ENCODE data around the gene ELK4. TPM values are rescaled to one million over a fixed set of nuclear protein-coding genes. Genes with fewer than 3 reads are reported as not detected.
A peak's percentile ranks its signal among the peaks of the same experiment; 100 is the strongest.

The ELK4 gene, protein sequence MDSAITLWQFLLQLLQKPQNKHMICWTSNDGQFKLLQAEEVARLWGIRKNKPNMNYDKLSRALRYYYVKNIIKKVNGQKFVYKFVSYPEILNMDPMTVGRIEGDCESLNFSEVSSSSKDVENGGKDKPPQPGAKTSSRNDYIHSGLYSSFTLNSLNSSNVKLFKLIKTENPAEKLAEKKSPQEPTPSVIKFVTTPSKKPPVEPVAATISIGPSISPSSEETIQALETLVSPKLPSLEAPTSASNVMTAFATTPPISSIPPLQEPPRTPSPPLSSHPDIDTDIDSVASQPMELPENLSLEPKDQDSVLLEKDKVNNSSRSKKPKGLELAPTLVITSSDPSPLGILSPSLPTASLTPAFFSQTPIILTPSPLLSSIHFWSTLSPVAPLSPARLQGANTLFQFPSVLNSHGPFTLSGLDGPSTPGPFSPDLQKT
- 8.6 and 12.8 TPM in 2 replicates for total RNA-seq (2014; rRNA removed; shearing (Covaris generic))

GRCh38 chr1:205631768-205632668 lies at the start of gene ELK4:
Gene ELK4, minus strand, starts transcription at chr1:205632011. Its CDS starts 8,129 bp downstream, at chr1:205623882.
- peak; percentile 96 for DNase-seq (ENCODE audit: low spot score)

GRCh38 chr1:205681364-205681763 lies 49.6 kb upstream of the ELK4 start:
- no peak for DNase-seq (ENCODE audit: low spot score)

- DNase-seq (ENCODE audit: low spot score): no peak
Measured at GRCh38 chr1:205680073-205680851, 48.5 kb upstream of the ELK4 start, which contains the start of gene SLC45A3. Gene SLC45A3, minus strand, starts transcription at chr1:205680509. Its CDS starts 15,853 bp downstream, at chr1:205664656.

DNA sequence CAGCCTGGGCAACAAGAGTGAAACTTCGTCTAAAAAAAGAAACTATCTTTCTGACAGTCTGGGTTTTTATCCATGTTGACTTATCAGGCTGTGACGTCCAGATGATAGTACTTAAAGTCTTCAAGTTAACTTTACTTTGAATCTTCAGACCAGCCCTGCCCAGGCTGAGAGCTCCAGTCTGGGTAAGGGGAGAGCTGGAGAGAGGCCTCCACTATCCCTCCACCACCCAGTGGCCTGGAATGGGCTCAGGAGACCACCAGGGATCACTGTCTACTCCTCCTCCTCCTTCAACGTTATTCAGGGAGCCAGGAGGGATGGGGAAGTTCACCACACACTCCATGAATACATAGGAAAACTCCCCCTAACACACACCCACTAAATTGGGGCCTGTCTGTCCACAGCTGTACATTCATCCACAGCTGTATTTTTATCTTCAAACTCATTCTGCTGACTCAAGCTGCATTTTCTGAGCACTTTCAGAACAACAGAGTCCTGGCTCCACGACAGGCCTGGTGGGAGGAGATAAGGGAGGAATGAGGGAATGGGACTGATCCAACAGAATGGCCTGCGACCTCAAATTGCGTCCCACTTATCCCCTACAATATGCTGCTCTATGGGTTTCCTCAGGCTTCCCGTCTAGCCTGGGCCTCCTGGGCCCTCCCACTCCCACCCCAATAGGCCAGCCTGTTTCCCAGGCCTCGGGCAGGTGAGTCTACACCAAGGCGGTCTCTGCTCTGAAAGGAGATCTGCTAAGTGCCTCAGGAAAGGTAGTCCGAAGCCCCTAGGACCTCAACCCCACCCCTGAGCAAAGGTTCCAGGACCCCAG lies 46.7 kb upstream of the ELK4 start:
- no peak for DNase-seq (ENCODE audit: low spot score)

GRCh38 chr1:205677167-205677566 lies 45.4 kb upstream of the ELK4 start:
- DNase-seq (ENCODE audit: low spot score): no peak

- DNase-seq (ENCODE audit: low spot score): no peak
Measured at GRCh38 chr1:205676597-205676996, 44.8 kb upstream of the ELK4 start.

DNA sequence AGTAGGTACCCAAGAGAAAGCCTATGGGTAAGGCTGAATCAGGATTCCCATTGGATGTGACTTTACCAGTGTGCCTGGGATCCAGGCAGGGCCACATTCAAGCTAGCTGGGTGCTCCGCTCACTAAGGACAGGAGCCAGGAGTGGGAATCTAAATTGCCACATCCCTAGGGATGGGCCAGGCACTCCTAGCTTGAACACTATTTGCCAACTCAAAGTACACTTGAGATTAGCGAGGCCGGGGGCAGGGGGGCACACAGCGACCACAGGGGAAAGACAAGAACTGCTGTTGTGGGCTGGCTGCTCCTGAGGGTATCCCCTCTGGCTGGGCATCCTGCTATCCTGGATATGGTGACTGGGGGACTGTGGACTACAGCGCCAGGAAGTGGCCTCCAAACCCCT lies 44.2 kb upstream of the ELK4 start:
- DNase-seq (ENCODE audit: low spot score): no peak

DNA sequence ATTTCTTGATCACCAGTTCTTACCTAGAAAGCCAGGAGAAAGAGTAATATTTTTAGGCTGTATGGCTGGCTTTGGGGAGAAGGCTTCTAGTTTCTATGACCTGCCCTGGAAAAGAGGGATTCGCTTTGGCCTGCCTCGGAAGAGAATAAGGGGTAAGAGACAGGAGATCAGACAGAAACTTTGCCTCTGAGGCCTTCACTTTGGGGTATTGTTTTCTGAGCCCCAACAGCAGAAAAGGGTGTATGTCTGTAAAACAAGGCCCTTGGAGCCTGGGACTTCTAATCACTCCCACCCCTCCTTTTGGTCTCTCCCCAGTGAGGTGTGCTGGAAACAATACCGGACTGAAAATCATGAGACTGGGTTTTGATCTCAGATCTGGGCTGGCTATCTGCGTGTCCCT lies 43.4 kb upstream of the ELK4 start:
- DNase-seq (ENCODE audit: low spot score): no peak

GRCh38 chr1:205672970-205673369 lies 41.2 kb upstream of the ELK4 start:
- no peak for DNase-seq (ENCODE audit: low spot score)

DNA sequence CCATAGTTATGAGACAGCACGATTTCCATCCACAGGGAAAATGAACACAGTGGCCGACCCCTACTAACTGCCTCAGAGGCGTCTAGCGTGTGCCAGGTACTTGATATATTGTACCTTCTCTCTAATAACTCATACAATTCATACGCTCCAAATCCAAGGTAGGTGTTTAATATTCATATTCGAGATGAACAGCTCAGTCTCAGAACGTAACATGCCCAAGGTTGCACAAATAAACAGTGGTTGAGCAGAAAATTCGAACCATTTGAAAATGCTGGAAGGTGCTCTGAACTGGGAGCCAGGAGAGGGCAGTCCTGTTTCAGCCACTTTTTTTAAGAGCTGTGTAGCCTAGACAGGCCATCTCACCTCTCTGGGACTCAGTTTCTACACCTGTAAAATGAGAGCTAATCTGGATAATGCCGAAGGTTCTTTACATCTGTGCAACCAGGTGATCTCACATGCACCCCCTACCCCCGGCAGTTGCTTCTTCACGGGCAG lies 40.6 kb upstream of the ELK4 start:
- DNase-seq (ENCODE audit: low spot score): no peak

DNA sequence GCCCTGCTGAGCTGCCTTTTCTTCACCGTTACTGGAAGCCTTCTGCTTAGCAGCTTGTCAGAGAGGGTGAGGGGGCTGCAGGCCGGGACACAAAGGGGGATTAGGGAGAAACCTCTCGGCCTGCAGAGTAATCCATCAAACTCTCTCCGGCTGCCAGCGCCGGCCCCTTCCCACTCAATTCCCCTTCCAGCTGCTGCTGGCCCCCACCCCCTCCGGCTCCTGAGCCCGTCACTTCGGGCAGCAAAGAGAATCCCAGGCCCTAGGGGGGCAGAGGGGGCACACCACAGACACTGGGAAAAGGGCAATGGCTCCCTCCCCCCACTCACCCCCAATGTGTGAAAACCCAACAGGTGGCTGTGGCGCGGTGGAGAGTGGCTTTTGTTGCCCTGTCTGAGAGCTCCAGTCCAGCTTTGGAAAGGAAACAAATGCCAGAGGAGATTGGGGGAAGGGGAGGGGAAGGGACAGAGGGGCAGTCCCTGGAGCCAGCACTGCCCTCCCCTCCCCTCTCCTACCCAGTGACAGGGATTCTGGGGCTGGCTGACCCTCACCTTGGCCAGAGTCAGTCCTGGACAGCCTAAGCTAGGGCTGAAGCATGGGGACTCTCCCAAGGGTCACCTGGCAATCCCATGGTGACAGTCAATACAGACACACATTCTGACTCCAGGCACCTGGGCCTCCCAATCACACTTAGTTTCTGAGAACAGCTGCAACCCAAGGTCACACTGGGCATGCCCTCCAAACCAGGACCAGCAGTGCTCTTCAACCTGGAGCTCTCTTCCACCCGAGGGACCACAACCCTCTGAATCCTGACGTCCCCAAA lies 39.0 kb upstream of the ELK4 start:
- no peak for DNase-seq (ENCODE audit: low spot score)

GRCh38 chr1:205670150-205670446 lies 38.3 kb upstream of the ELK4 start:
- no peak for DNase-seq (ENCODE audit: low spot score)

- no peak for DNase-seq (ENCODE audit: low spot score)
Measured at GRCh38 chr1:205669341-205670149, 37.7 kb upstream of the ELK4 start.

GRCh38 chr1:205668951-205669340 lies 37.1 kb upstream of the ELK4 start:
- no peak for DNase-seq (ENCODE audit: low spot score)

GRCh38 chr1:205667909-205668643 lies 36.3 kb upstream of the ELK4 start:
- DNase-seq (ENCODE audit: low spot score): no peak

GRCh38 chr1:205666372-205667166 lies 34.8 kb upstream of the ELK4 start:
- no peak for DNase-seq (ENCODE audit: low spot score)

DNA sequence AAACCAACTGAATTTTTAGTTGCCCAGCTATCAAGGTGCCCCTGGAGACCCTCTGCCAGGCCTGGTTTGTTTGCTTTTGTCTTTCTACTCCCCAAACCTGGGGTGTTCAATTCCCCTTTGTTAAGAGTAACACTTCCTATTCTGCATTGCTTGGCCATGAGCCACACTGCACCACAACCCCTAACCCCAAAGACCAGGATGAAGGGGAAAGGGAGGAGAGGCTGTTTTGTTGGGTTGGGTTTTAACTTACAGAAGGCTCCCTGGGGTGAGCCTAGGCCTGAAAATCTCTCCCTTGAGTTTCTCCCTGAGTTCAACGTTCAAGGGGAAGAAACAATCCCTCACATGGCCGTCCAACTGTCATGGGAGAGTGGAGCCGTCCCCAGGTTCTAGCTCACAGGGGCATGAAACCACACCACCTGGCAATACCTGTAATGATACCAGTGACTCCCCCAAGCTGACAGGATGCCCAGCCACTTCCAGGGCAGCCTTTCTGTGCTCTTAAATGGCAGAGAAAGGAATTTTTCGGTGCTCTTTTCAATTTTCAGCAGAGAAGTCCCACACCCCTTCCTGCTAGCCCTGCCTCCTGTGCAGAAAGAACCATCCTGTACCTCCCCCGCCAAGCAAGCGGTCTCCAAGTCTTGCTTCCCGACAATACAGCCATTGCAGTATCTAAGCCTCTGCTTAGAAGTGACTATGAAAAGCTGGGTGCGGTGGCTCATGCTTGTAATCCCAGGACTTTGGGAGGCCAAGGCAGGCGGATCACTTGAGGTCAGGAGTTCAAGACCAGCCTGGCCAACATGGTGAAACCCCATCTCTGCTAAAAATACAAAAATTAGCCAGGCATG lies 33.6 kb upstream of the ELK4 start:
- no peak for DNase-seq (ENCODE audit: low spot score)
